GM12878 (cell line): ENCODE results near the gene RPS10. TPM values are rescaled to one million over a fixed set of nuclear protein-coding genes. Genes with fewer than 3 reads are reported as not detected.

Experiments used
- GABPA ChIP-seq: IDR thresholded peaks from 2 replicates; pipeline ENCODE4 v1.6.1; 2014; ENCODE audit warnings: antibody characterized with exemption, low read depth, mild to moderate bottlenecking, inconsistent platforms
- HDGF ChIP-seq: fragments of 450-650 bp; IDR thresholded peaks from 2 replicates; pipeline ENCODE4 v1.6.1; 2016; ENCODE audit warnings: antibody characterized with exemption
- NR2C2 ChIP-seq: IDR thresholded peaks from 2 replicates; pipeline ENCODE4 v1.6.1; 2011; ENCODE audit warnings: borderline replicate concordance, low read depth; ENCODE audit not compliant: control insufficient read depth, insufficient read length
- NR2F1 ChIP-seq: fragments of 450-650 bp; conservative IDR thresholded peaks from 2 replicates; pipeline ENCODE4 v1.6.1; 2017; ENCODE audit warnings: mild to moderate bottlenecking
- RCOR1 ChIP-seq: conservative IDR thresholded peaks from 2 replicates; pipeline ENCODE4 v1.6.1; 2012; ENCODE audit warnings: low read depth, low read length, improper control_type of control experiment
- REST ChIP-seq: IDR thresholded peaks from 2 replicates; pipeline ENCODE4 v1.6.1; 2012; ENCODE audit warnings: mild to moderate bottlenecking, low read depth, low read length
- SIX5 ChIP-seq: IDR thresholded peaks from 2 replicates; pipeline ENCODE4 v1.6.1; 2011; ENCODE audit warnings: mild to moderate bottlenecking, low read depth, low read length, moderate library complexity; ENCODE audit not compliant: severe bottlenecking
- SMAD5 ChIP-seq: IDR thresholded peaks from 2 replicates; pipeline ENCODE4 v1.6.1; 2016; ENCODE audit warnings: antibody characterized with exemption, low read depth
- SP1 ChIP-seq: IDR thresholded peaks from one replicate; pipeline ENCODE4 v1.6.1; 2011; ENCODE audit warnings: low read depth, low read length
- ZNF384 ChIP-seq: IDR thresholded peaks from 2 replicates; pipeline ENCODE4 v1.6.1; 2012; ENCODE audit warnings: low read depth, mild to moderate bottlenecking, low read length, improper control_type of control experiment, borderline replicate concordance
- polyA plus RNA-seq, 11 experiments: library from polyadenylated mRNA; depleted of rRNA in 4 of 11; unstranded in 6 of 11; stranded (reverse) in 5 of 11; fragments of >200 nt; fragmentation: Nextera tagmentation in 4 of 11; fragmentation: Illumina TruSeq in 1 of 11; extraction: Ambion mirVana in 4 of 11; extraction: Trizol in 1 of 11; gene quantifications; 1 replicate in 1 of 11; 2 replicates in 10 of 11; pipeline versions ENCODE4 v1.2.1 to v1.2.3, GENCODE V29; 2011 to 2016; ENCODE audit warnings: inconsistent platforms in 2 of 11, missing spikeins in 2 of 11, low read depth in 1 of 11
- total RNA-seq, 4 experiments: library from RNA; depleted of rRNA in 3 of 4; stranded (reverse); fragments of >200 nt in 3 of 4; fragmentation: Illumina TruSeq in 1 of 4; extraction: Trizol in 1 of 4; gene quantifications; 2 replicates each; pipeline versions ENCODE4 v1.2.1 to v1.2.3, GENCODE V29; 2013 to 2021
- TF ChIP-seq, protein P1 (sequence below): fragments of 450-650 bp; IDR thresholded peaks from 2 replicates; pipeline ENCODE4 v1.6.1; 2016; ENCODE audit warnings: mild to moderate bottlenecking

Gene RPS10
- total and polyA plus RNA-seq, 10 of the 15 experiments (the other 5 are each of a cell fraction or from before 2014, with no cell fraction given), result 1,546 to 3,970 (median 2,813) TPM

- TF ChIP-seq, protein P1, sequence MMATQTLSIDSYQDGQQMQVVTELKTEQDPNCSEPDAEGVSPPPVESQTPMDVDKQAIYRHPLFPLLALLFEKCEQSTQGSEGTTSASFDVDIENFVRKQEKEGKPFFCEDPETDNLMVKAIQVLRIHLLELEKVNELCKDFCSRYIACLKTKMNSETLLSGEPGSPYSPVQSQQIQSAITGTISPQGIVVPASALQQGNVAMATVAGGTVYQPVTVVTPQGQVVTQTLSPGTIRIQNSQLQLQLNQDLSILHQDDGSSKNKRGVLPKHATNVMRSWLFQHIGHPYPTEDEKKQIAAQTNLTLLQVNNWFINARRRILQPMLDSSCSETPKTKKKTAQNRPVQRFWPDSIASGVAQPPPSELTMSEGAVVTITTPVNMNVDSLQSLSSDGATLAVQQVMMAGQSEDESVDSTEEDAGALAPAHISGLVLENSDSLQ, result peak; percentile 26; the same call in 1 of the 2 replicates
- TF ChIP-seq SP1, result no peak
- TF ChIP-seq ZNF384, result peak; percentile 54; the same call in 1 of the 2 replicates
- TF ChIP-seq HDGF, result 0 out of 2 replicates have a peak, but pooled peaks have one; percentile 30
- no peak for TF ChIP-seq NR2F1
- TF ChIP-seq GABPA, result no peak
- no peak for TF ChIP-seq SMAD5
- TF ChIP-seq RCOR1, result no peak
- TF ChIP-seq SIX5, result no peak
- no peak for TF ChIP-seq NR2C2
- TF ChIP-seq REST, result no peak
- TF ChIP-seq, all 136 proteins: peak for 5
Observed at GRCh38 chr6:34374069-34374468, 51.8 kb downstream of the RPS10 start (continued).
